ENCODE measurements around the gene MARF1. TPM values are rescaled to one million over a fixed set of nuclear protein-coding genes. Genes with fewer than 3 reads are reported as not detected.

Gene MARF1
- total and polyA plus RNA-seq, 2 of the 8 experiments (the other 6 are each of a cell fraction or from before 2014, with no cell fraction given), result 5.6 to 31.4 TPM

- Histone ChIP-seq H3K4me3 (ENCODE audit: extremely low read depth in 1 of 4, insufficient read depth in 2 of 4, low read depth in 3 of 4, low read length in 4 of 4) (no peak overlapping the region), H3K4ac (replicated peaks; ENCODE audit: insufficient read length, low read depth, low read length) (no peak overlapping the region), H3K14ac (ENCODE audit: insufficient read length) (no peak overlapping the region), H3K4me1 (replicated peaks in 1 of 4; ENCODE audit: control insufficient read depth in 3 of 4, insufficient read depth in 4 of 4, low read length in 3 of 4) (no peaks in the 10 kb centered on the region), H2AK5ac (ENCODE audit: low read depth, low read length) (no peak overlapping the region), H3K79me1 (ENCODE audit: low read depth, low read length) (peaks cover 3% of the 10 kb centered on the region; the same call in 1 of the 2 replicates), H3K9me3 (ENCODE audit: insufficient read depth in 2 of 2, low read depth in 1 of 2, low read length in 1 of 2) (no peaks in the 10 kb centered on the region), H3K4me2 (ENCODE audit: insufficient read depth in 1 of 2, low read depth in 2 of 2, low read length in 2 of 2) (no peak overlapping the region), H4K5ac (ENCODE audit: insufficient read length, low read depth, low read length) (no peak overlapping the region), H3K79me2 (ENCODE audit: control insufficient read depth in 1 of 2, insufficient read depth in 2 of 2, low read length in 2 of 2) (no peaks in the 10 kb centered on the region), H3K18ac (ENCODE audit: extremely low read depth, low read length) (no peak overlapping the region), H3K23me2 (ENCODE audit: low read depth, low read length) (no peaks in the 10 kb centered on the region), H3K9ac (replicated peaks in 1 of 4; ENCODE audit: extremely low read depth in 1 of 4, low read depth in 3 of 4, low read length in 3 of 4) (no peak overlapping the region), H3K56ac (replicated peaks; ENCODE audit: insufficient read length, low read depth, low read length) (no peak overlapping the region), H4K91ac (replicated peaks; ENCODE audit: insufficient read length, low read length) (no peak overlapping the region), H2BK20ac (ENCODE audit: low read length) (no peak overlapping the region), H2BK120ac (replicated peaks; ENCODE audit: low read depth, low read length) (no peak overlapping the region), H4K20me1 (replicated peaks in 1 of 2; ENCODE audit: control insufficient read depth in 1 of 2, insufficient read depth in 2 of 2, low read length in 2 of 2) (no peaks in the 10 kb centered on the region), H2BK15ac (ENCODE audit: low read length) (no peak overlapping the region), H3K36me3 (ENCODE audit: control insufficient read depth in 2 of 4, insufficient read depth in 4 of 4, low read length in 3 of 4) (peaks cover 2 to 25% (median 9%) of the 10 kb centered on the region in 4 experiments; a peak in 5 of 8 replicates), H3K27me3 (replicated peaks in 1 of 4; ENCODE audit: control insufficient read depth in 3 of 4, extremely low read depth in 1 of 4, insufficient read depth in 3 of 4, low read length in 3 of 4) (no peaks in the 10 kb centered on the region), H3K23ac (ENCODE audit: insufficient read length) (no peak overlapping the region), H2BK12ac (ENCODE audit: low read depth, low read length) (no peak overlapping the region), H4K8ac (ENCODE audit: extremely low read depth, insufficient read depth, low read length) (no peak overlapping the region), H3K27ac (ENCODE audit: low read depth, low read length) (no peak overlapping the region), H2BK5ac (ENCODE audit: low read depth, low read length) (no peak overlapping the region), H2AFZ (ENCODE audit: low read length) (no peak overlapping the region)
- no peak for FAIRE-seq
- POLR2A ChIA-PET (ENCODE audit: partially characterized antibody), result interaction anchor here (1.5 kb wide), 1 partner anchor 15 kb away, joined by 3 read pairs; no protein-coding TSS in a partner anchor
- CTCF ChIA-PET (ENCODE audit: partially characterized antibody), result no interaction called here
- no peak for DNase-seq (ENCODE audit: low read depth in 1 of 2, low spot score in 2 of 2)
- 84% methylated on average over 16 of the region's 18 CpGs; no CpG with 5 or more reads in 1 of the 2 experiments for WGBS, 2 experiments (ENCODE audit: extremely low coverage in 1 of 2, insufficient coverage in 1 of 2, insufficient read length in 1 of 2, insufficient replicate concordance in 2 of 2, low coverage in 1 of 2, low lambda C conversion rate in 2 of 2, missing lambda C conversion rate in 1 of 2)
- TF ChIP-seq NANOG (IDR thresholded peaks at IDR 0.05; ENCODE audit: insufficient read depth, low read depth, low read length, poor library complexity, severe bottlenecking), result no peak
- no peak for TF ChIP-seq NRF1 (IDR thresholded peaks at IDR 0.05; ENCODE audit: low read depth, low read length)
- TF ChIP-seq TEAD4 (IDR thresholded peaks at IDR 0.05; ENCODE audit: low read depth, low read length), result no peak
- no peak for TF ChIP-seq SIN3A (conservative IDR thresholded peaks at IDR 0.05 in 1 of 2, IDR thresholded peaks at IDR 0.05 in 1 of 2; ENCODE audit: low read depth in 1 of 2, low read length in 2 of 2)
- no peak for TF ChIP-seq HDAC6 (IDR thresholded peaks at IDR 0.05; ENCODE audit: low read depth, low read length)
- TF ChIP-seq JUND (IDR thresholded peaks at IDR 0.05; ENCODE audit: low read length), result no peak
- TF ChIP-seq SAP30 (IDR thresholded peaks at IDR 0.05; ENCODE audit: insufficient read depth, insufficient replicate concordance, low read length), result no peak
- TF ChIP-seq ASH2L (IDR thresholded peaks at IDR 0.05; ENCODE audit: low read length), result no peak
- TF ChIP-seq TCF12 (IDR thresholded peaks at IDR 0.05; ENCODE audit: low read depth, low read length), result no peak
- TF ChIP-seq RBBP5 (IDR thresholded peaks at IDR 0.05; ENCODE audit: borderline replicate concordance, low read depth, low read length), result no peak
- TF ChIP-seq RNF2 (IDR thresholded peaks at IDR 0.05; ENCODE audit: borderline replicate concordance, low read depth, low read length, missing control alignments, poor library complexity, severe bottlenecking), result no peak
- TF ChIP-seq CHD2 (IDR thresholded peaks at IDR 0.05; ENCODE audit: low read length), result no peak
- no peak for TF ChIP-seq FOSL1 (IDR thresholded peaks at IDR 0.05; ENCODE audit: insufficient read depth, low read depth, low read length)
Observed at GRCh38 chr16:15667091-15667742, 24.3 kb upstream of the MARF1 start.

All from H1 (cell line).